HCEC 1CT (cell line): Measurements from ENCODE around the gene FCHSD1.
A peak's percentile ranks its signal among the peaks of the same experiment; 100 is the strongest.

Experiments used
- DNase-seq: peaks from one replicate; pipeline ENCODE4 v3.0.0-alpha.2; 2017

The FCHSD1 gene

DNA sequence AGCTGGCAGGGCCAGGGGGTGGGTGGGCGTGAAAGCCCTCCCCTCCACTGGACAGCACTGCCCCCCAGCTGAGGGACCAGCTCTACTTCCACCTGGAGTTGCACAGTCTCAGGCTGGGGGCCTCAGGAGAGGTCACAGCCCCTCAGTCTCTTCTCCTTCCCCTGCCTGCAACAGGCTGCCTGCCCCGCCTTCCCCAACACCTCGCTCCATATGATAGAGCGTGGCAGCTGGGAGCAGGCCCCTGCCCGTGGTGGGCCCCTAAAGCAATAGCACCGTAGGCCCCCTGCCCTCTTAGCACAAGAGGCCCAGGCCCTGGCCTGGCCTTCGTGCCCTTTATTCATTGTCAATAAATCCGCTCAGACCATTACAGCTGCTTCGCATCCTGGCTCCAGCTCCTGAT is 10.5 kb downstream of the FCHSD1 start:
- DNase-seq = no peak

DNA sequence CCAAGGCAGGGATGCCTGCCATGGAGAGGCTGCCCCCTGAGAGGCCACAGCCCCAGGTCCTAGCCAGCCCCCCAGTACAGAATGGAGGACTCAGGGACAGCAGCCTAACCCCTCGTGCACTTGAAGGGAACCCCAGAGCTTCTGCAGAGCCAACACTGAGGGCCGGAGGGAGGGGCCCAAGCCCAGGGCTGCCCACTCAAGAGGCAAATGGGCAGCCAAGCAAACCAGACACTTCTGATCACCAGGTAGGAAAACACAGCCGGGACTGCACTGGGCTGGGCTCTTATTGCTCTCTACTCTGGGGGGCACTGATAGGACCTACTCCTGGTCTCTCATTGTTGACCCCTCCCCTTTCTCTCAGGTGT is 11.2 kb downstream of the FCHSD1 start:
- no peak for DNase-seq

DNA sequence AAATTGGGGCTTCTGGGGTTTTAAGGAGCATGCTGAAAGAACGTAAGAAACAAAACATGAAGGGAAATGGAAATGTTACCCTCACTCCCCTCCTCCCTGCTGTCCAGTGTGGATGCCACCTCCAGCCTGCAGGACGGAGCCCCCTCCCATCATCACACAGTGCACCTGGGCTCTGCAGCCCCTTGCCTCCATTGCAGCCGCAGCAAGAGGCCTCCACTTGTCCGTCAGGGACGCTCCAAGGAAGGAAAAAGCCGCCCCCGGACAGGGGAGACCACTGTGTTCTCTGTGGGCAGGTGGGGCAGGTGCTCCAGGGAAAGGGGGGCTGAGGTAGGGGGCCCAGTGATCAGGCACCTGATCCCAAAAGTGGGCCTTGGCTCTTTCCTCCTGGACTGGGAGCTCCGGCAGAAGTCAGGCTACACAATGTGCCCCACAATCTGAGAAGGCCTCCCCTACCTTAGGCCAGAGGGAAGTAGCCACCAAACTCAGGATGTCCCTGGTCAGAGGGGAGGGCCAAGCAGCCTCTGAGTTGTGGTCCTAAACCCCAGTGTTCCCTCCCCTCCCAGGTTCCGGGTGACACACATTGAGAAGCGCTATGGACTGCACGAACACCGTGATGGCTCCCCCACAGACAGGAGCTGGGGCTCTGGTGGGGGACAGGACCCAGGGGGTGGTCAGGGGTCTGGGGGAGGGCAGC is 11.7 kb downstream of the FCHSD1 start:
- DNase-seq = no peak

DNA sequence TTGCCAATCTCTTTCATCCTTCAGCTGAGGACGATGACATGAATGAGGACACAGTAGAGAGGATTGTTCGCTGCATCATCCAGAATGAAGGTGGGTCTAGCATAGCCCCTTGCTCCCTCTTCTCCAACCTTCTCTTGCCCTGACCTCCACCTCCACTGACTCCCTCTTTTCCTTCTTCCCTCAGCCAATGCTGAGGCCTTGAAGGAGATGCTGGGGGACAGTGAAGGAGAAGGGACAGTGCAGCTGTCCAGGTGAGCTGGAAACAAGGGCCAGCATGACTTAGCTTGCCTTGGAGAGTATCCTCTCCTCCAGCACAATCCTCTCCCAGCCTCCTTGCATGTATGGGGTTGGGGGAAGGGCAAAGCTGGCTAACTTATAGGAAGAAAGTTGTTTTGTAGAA is 12.4 kb downstream of the FCHSD1 start:
- no peak for DNase-seq

DNA sequence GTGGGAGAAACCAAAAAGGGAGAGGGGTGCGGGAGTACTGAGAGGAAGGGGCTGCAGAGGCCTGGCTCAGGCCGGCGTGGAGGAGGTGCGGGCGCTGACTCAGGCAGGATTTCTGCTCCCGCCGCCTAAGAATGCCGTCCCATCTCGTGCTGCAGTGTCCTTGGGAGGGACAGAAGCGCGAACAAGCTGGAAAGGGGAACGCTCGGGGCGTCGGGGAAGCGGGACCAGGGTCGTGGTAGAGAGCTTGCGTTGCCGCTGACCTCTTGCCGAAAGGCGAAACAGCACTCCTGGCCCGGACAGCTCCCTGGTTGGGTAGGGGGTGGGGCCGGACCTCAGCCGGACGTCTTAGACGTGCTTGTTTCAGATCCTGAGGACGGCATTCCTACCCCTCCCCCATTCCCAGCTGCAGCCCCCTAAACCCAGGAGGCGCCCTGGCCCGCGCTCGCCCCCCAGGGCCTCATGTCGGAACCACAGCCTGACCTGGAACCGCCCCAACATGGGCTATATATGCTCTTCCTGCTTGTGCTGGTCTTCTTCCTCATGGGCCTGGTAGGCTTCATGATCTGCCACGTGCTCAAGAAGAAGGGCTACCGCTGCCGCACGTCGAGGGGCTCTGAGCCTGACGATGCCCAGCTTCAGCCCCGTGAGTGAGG is 13.3 kb downstream of the FCHSD1 start:
- peak; percentile 40 for DNase-seq

DNA sequence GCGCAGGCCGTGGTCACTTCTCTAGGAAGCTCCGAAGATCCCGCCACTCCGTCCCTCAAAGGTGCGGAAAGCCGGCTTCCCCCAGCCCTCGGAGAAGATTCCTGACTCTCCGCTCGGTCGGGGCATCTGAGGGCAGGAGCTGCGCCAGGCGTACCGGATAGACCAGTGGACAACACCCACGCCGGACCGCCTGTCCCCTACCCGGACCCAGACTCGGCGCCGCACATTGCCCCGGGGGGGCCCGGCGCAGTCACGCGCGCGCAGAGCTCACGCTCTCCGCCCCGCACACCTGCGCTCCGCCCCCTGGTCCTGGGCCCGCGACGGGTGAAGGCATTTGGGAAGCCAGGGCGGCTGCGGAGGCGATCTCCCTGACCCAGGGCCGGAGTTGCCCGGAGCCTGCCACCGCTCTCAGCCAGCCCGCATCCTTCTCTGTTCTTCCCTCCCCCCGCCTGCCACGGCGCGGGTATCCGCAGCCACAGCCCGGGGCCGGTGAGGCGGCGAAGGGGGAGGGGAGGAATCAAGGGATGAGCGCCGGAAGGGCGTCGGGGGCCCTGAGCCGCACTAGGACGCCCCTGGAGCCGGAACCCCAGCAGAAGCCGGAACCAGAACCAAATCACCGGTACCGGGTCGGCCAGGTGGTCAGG is 14.0 kb downstream of the FCHSD1 start:
- no peak for DNase-seq

DNA sequence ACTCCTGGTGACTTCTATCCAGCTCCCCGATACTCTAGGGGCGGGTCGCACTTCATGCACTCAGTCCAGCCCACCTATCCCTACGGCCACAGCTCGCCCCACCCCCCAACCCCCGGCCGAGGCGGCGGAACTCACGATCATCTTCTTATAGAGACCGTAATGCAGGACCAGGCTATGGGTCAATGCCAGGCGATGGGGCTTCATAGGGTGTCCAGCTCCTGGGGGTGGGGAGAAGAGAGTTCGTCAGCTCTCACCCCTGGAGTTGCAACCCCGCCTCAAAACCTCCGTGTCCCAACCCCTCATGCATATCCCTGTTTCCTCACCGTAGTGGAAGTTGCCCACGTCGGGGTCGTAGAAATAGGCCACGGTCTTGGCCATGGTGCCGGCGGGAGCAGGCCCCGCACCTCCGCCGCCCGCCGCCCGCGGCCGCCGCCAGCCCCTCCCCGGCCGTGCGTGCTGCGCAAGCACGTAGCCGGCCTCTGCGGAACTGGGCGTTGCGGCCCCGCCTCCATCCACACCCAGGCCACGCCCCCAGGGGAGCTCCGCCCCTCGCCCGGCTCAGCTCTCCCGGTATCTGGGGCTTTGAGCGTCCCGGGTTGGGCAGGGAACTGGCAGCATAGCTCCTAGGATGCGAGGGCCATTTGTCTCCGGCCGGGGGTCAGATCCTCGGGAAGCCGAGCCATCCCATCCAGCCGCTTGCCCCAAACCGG is 14.7 kb downstream of the FCHSD1 start, which contains the start of the genes HDAC3 and RELL2:
TSS of gene HDAC3 (minus strand) at position 437 of the 710 bp plus-strand sequence. CDS start at position 378, 59 bp downstream.
TSS of gene RELL2 (plus strand) at position 585 of the 710 bp plus-strand sequence. CDS start 1,229 bp downstream, outside the sequence.
- peak; percentile 91 for DNase-seq

DNA sequence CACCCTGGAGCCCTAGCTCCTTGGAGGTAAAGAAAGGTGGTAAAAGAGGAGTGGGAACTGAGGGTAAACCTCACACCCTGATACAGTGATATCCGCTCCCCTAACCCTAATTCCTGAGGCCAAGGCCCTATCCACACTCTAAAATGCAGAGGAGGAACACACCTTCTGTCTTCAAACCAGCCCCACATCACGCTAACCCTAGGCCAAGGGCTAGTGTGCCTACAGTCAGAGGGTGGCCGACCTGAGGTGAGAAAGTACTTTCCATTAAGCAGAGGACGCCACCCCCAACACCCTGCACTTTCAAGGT is 15.2 kb downstream of the FCHSD1 start:
- no peak for DNase-seq

DNA sequence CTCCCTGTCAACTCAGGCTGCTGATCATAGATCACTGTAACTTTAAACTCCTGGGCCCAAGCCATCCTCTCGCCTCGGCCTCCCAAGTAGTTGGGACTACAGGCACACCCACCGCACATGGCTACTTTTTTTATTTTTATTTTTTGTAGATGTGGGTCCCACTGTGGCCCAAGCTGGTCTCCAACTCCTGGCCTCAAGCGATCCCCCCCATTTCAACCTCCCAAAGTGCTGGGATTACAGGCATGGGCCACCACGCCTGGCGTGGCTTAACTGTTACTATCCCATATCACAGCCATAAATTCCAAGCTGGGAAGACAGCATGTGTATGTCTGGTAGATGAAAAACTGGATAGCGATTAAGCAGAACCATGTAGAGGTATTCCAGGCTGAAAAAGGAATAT is 15.6 kb downstream of the FCHSD1 start:
- DNase-seq = no peak

DNA sequence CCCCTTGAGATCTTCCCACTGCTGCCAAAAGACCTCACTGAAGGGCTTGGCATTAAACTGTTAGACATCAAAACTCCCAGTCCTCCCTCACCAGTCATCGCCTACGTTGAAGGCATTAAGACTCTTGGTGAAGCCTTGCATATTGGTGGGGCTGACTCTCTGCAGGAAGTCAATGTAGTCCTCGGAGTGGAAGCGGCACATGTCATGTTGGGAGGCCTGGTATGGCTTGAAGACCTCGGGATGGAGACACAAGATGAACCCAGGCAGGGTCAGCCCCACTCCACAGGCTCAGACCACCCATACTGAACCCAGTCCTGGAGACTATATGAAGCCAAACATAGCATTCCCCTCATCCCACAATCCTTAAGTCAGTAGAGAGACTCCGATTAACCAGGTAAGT is 16.5 kb downstream of the FCHSD1 start:
- DNase-seq = no peak

DNA sequence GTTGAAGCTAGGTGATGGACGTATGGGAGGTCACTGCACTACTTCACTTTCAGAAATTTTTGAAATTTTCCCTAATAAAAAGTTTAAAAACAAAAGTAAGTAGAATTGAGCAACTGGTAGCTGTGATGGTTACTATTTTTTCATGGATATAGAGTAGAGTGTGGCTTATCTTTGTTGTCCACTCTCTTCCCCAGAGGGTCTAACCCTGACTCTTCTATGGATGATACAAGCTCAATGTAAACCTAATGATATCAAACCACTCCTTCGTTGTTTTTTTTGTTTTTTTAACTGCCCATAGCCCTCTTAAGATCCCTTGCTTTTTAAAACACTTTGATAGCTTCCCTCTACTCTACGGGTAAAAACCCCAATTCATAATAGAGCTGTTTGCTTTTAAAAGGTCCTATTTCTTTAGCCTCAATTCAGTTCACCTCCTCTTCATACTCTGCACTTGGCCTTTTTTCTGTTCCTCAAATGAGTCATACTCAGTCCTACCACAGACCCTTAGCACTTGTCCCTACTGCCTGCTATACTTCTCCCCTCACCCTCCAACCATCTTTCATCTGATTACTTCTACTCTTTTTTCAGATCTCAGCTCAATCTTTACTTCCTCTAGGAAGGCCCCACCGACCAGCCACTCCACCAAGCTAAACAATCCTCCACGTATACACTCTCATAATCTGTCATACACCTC is 17.2 kb downstream of the FCHSD1 start:
- no peak for DNase-seq

DNA sequence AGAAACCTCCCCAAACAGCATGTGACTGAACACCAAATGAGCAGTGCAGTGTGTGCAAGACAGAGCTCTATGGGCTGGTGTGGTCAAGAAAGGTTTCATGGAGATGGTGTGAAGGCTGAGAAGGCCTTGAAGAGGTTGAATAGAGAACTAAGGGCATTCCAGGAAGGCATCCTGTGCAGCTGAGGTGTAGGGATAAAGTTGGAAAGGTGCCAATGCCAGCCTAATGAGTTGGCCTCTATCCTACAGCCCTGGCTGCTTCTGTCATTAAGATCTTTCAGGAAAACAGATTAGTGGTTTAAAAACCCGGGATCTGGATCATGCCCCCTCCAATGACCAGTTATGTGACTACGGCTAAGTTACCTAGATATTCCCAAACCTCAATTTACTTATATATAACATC is 18.6 kb downstream of the FCHSD1 start:
- DNase-seq = no peak

DNA sequence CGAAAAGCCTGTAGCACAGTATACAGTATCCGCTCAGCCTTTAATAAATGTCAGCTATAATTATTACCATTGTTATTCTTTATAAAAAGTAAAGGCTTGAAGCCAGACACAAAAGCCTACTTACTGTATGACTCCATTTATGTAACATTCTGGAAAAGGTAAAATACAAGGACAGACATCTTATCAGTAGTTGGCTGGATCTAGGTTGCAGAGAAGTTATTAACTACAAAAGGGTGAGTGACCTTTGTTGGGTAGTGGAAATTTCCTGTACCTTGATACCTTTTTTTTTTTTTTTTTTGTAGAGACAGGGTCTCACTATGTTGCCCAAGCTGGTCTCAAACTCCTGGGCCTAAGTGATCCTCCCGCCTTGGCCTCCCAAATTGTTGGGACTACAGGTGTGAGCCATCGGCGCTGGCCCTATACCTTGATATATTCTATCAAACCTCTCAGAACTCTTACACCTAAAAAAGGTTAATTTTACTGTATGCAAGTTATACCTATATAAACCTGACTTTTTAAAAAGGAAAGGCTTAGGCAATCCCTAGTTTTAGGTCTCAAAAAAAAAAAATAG is 20.6 kb downstream of the FCHSD1 start:
- no peak for DNase-seq

DNA sequence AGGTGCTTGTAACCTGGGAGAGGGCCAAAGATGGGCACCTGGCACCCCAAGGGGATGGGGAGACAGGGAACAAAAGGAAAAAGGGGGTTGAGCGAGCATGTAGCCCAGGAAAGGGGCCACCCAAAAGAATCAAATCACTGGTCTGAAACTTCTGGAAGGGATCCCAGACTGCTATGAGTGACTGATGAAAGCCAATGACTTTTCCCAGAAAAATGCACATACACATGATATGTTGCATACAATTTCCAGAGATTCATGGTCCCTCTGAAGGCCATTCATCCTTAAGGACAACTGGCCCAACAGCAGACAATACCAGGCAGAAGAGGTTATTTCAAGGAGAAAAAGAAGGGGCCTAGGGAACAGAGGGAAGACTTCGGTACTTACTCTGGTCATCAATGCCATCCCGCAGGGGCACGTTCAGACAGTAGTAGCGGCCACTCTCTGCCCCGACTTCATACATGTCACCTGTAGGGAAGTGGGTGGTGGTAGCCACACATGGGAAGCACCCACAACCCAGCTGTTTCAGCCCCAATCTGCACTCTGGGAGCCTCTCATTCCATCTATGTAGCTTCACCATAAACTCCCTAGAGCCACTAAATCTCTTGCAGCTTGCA is 22.9 kb downstream of the FCHSD1 start:
- peak; percentile 24 for DNase-seq

DNA sequence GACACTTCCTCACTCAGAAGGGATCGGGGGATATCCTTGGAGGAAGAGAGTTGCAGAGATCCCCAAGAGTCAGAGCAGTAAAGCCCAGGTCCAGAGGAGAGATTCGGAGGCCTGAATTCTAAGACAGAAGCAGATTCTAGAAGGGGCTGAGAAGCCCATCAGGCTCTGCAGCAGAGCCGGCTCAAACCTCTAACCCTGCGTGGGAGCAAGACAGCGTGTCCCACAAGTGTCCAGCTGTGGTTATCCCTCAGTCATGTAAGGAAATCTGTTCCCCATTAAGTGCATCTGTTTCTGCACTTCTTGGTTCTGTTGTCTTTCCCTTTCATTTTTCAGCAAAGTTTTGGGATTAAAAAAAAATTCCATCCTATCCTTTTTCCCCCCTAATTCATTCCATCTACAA is 27.6 kb downstream of the FCHSD1 start:
- no peak for DNase-seq

DNA sequence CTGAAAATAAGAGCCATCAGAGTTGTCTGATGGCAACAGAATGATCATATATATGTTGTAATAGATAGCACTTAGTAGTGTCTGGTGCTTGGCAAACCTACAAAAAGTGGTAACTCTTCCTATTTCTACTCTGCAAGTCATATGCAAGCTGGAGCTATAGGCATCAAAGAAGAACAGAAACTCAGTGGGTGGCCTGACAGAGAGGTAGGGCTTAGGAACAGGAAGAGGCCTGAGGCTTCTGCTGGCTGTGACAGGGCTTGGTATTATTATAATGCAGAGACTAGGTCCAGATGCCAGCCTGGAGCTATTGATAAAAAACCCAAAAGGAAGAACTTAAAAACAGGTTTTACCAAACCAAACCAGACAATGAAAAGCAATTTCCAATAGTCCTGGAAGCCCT is 28.0 kb downstream of the FCHSD1 start:
- DNase-seq = no peak

DNA sequence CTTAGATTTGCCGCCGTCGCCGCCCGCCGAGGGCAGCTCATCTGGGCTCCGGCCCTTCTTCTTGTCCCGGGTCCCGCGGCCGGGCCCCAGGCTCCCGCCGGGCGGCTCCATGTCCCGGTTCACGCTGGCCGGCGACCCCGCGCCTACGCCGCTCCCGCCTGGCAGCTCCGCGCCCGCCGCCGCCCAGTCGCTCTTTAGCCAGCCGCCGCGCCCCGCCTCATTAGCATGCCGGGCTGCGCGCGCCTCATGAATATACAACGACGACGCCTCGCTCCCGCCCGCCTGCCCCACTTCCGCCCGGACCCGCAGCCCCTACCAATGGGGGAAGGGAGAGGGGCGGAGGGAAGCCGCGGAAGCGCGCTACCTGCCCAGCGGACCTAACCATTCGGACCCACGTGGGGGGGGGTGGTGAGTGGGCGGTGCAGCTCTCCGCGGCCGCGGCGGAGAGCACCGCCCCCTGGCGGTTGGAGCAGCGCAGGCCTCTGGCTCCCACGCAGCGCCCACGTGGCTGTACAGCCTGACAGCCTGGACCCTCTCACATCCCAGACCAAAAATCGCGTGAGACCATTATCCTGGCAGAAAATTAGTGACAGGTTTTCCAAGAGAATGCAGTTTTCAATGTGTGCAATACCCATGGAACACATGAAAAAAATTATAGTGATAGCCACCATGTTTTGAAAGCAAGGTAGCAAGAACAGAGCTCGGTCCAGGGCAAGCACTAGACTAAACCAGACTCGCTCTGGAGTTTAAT is 32.2 kb downstream of the FCHSD1 start, which contains the start of gene DIAPH1:
TSS of gene DIAPH1 (minus strand) at position 197 of the 751 bp plus-strand sequence. CDS start at position 111, 86 bp downstream.
- peak; percentile 96 for DNase-seq

DNA sequence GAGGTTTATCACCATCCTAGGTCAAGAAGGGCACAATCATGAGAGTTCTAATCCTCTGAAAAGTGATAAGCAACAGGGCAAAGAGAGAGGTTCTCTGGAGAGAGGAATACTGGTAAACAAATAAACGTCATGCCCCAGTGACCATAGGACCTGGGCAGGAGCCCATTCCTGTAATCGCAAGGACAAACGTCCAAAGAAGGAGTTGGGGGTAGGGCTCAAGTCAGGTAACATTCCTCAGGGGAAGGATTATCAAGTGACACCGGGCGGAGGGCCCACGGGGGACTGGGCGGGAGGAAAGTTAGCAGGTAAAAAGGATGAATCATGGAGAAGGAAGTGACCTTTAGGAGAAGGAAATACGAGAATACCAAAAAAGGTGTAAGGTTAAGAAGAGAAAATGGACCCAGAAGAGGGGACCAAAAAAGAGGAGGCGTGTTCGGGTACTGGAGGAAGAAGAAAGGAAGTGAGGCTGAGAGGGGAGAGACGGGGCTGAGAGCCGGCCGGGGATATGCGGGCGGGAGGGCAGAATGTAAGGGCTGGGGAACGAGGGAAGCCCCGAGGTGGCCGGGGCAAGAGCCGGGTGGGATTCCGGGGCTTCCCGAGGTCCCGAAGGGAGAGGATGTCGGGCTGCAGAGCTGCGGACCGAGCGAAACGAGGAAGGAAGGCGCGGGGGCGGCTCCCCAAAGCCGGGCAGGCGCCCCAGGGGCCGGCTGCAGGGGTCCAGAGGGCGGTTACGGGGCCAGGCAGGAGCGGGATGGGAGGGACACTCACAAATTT is 33.0 kb downstream of the FCHSD1 start:
- DNase-seq = peak; percentile 14

DNA sequence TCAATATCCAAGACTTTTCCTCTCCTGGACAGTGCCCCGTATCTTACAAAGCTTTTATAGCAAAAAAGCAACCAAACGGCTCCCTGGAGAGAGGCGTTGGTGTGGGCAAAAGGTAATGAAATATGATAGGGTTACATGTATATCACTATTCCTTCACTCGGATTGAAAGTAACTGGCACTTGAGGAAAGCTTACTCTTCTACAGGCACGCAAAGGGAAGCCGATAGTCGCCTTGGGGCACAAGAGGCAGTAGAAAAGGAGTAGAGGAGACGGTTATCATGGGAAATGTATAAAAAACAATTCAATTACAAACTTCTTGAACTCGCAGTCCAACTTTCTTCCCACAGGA is 33.6 kb downstream of the FCHSD1 start:
- no peak for DNase-seq

DNA sequence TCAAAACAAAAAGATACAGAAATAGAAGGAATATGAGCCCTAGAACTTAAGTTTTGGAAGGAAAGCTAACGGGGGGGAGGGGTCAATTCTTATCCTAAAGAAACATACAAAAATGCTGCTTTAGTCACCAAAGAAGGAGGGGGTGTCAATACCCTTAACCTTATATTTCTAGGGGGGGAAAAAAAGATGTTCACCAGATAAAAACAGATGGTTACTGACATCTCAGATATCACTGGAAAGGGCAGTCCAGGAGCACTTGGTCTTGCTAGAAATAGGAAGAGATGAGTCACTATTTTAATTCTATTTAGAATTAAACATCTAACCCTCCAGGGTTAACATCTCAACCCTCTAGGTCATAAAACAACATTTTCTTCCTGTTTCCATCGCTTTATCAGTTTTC is 34.1 kb downstream of the FCHSD1 start:
- DNase-seq = peak; percentile 38
